Calu3 (cell line): ENCODE measurements around the gene EXO5. TPM values are rescaled to one million over a fixed set of nuclear protein-coding genes. Genes with fewer than 3 reads are reported as not detected.
"Not testable (repeated sequence)": the region's sequence is repeated elsewhere in the genome, so short reads cannot be mapped to it uniquely, and the experiment has no call there.

Experiments
- BruUV-seq: library from RNA; stranded (reverse); fragments of 400-500 nt; replicated peaks from 2 replicates; lab custom pipeline; 2021; lab: Mats Ljungman, UMichigan
- CTCF ChIA-PET: fragments of 300-600 bp; sonication (Branson Sonifier 250); formaldehyde crosslinking; loops from one replicate; lab custom pipeline; 2022; ENCODE audit warnings: antibody characterized with exemption; lab: Charles Lee
- DNase-seq: peaks from one replicate; pipeline ENCODE4 v3.0.0; 2022
- H3K27ac Mint-ChIP-seq: one replicate; pipeline ENCODE4 v1.8.0; 2022; ENCODE audit warnings: mixed read lengths; ENCODE audit not compliant: unreplicated experiment
- H3K27me3 Mint-ChIP-seq: one replicate; pipeline ENCODE4 v1.8.0; 2022; ENCODE audit warnings: mixed read lengths; ENCODE audit not compliant: unreplicated experiment
- H3K36me3 Mint-ChIP-seq: one replicate; pipeline ENCODE4 v1.8.0; 2022; ENCODE audit warnings: mild to moderate bottlenecking, moderate library complexity, mixed read lengths; ENCODE audit not compliant: insufficient read depth, unreplicated experiment
- H3K4me1 Mint-ChIP-seq: one replicate; pipeline ENCODE4 v1.8.0; 2022; ENCODE audit warnings: mild to moderate bottlenecking, low read depth, mixed read lengths; ENCODE audit not compliant: unreplicated experiment
- H3K4me3 Mint-ChIP-seq: one replicate; pipeline ENCODE4 v1.8.0; 2022; ENCODE audit warnings: mild to moderate bottlenecking, low read depth, moderate library complexity, mixed read lengths; ENCODE audit not compliant: unreplicated experiment
- H3K9me3 Mint-ChIP-seq: one replicate; pipeline ENCODE4 v1.8.0; 2022; ENCODE audit warnings: low read depth, mixed read lengths; ENCODE audit not compliant: unreplicated experiment
- CTCF ChIP-seq: fragments of 200-600 bp; IDR thresholded peaks from one replicate; pipeline ENCODE4 v1.8.0; 2022; ENCODE audit warnings: antibody characterized with exemption; ENCODE audit not compliant: unreplicated experiment
- intact Hi-C: fragments of 100-400 bp; cut with micrococcal nuclease; formaldehyde crosslinking; loops from one replicate; pipeline ENCODE4 v1.10.0; 2022; ENCODE audit not compliant: unreplicated experiment
- total RNA-seq: library from RNA; stranded (reverse); gene quantifications from 2 replicates; pipeline ENCODE4 v1.2.3, GENCODE V29; 2022

EXO5 gene
- total RNA-seq, 1 experiment from 2014 or later: 12.2 TPM

- intact Hi-C loops: no loop called here
- no TSS peak for BruUV-seq
- peaks cover 4% of the 10 kb centered on the region for H3K36me3 Mint-ChIP-seq
- DNase-seq: no peak
- H3K27ac Mint-ChIP-seq: no peak overlapping the region
- H3K4me3 Mint-ChIP-seq: no peak overlapping the region
- no peaks in the 10 kb centered on the region for H3K9me3 Mint-ChIP-seq
- TF ChIP-seq CTCF: no peak
- H3K27me3 Mint-ChIP-seq: no peaks in the 10 kb centered on the region
- no peaks in the 10 kb centered on the region for H3K4me1 Mint-ChIP-seq
- CTCF ChIA-PET: no interaction called here
These were observed 44.5 kb downstream of the EXO5 start for GRCh38 chr1:40553017-40553416.

- CTCF ChIA-PET: interaction anchor here (0.7 kb wide), 1 partner anchor 216 kb away, joined by 6 read pairs; no protein-coding TSS in a partner anchor
- not testable (repeated sequence) for H3K27me3 Mint-ChIP-seq
These were observed 46.2 kb downstream of the EXO5 start for GRCh38 chr1:40554807-40555206.

GRCh38 chr1:40556121-40556520 is 47.6 kb downstream of the EXO5 start:
- TF ChIP-seq CTCF: no peak
- intact Hi-C loops: no loop called here
- BruUV-seq: no TSS peak
- H3K4me1 Mint-ChIP-seq: no peaks in the 10 kb centered on the region
- peaks cover 3% of the 10 kb centered on the region for H3K9me3 Mint-ChIP-seq
- H3K36me3 Mint-ChIP-seq: no peaks in the 10 kb centered on the region
- DNase-seq: no peak
- CTCF ChIA-PET: no interaction called here
- no peak overlapping the region for H3K27ac Mint-ChIP-seq
- no peak overlapping the region for H3K4me3 Mint-ChIP-seq
- H3K27me3 Mint-ChIP-seq: no peaks in the 10 kb centered on the region

More at GRCh38 chr1:40554807-40555206, 46.2 kb downstream of the EXO5 start:
- H3K27ac Mint-ChIP-seq, H3K4me1 Mint-ChIP-seq, H3K9me3 Mint-ChIP-seq, H3K4me3 Mint-ChIP-seq, intact Hi-C loops, DNase-seq, H3K36me3 Mint-ChIP-seq, BruUV-seq: not testable (repeated sequence)

- H3K4me3 Mint-ChIP-seq, BruUV-seq, H3K27ac Mint-ChIP-seq, H3K4me1 Mint-ChIP-seq, H3K27me3 Mint-ChIP-seq, DNase-seq, H3K36me3 Mint-ChIP-seq, intact Hi-C loops, H3K9me3 Mint-ChIP-seq: not testable (repeated sequence)
- CTCF ChIA-PET: interaction anchor here (0.6 kb wide), 1 partner anchor 682 kb away, joined by 3 read pairs; no protein-coding TSS in a partner anchor
These were observed 49.7 kb downstream of the EXO5 start for GRCh38 chr1:40558241-40558640.

- Mint-ChIP-seq H3K27ac (no peak overlapping the region), H3K4me3 (no peak overlapping the region), H3K9me3 (peaks cover 10% of the 10 kb centered on the region), H3K4me1 (no peaks in the 10 kb centered on the region), H3K36me3 (no peaks in the 10 kb centered on the region), H3K27me3 (peaks cover 15% of the 10 kb centered on the region)
- DNase-seq: no peak
- CTCF ChIA-PET: no interaction called here
- no TSS peak for BruUV-seq
- no peak for TF ChIP-seq CTCF
- intact Hi-C loops: no loop called here
These were observed 53.6 kb downstream of the EXO5 start for GRCh38 chr1:40562185-40562584.
